Mesendoderm (in vitro differentiated cells): ENCODE results near the gene ZNF77.

ENCODE experiments used
- DNase-seq: peaks from one replicate; pipeline ENCODE4 v3.0.0; 2013
- H2AK5ac ChIP-seq: 2 replicates; pipeline ENCODE4 v1.6.1; 2013; ENCODE audit warnings: low read length, inconsistent platforms
- H2BK120ac ChIP-seq: 2 replicates; pipeline ENCODE4 v1.6.1; 2013; ENCODE audit warnings: low read depth, mild to moderate bottlenecking, low read length, moderate library complexity, mixed read lengths
- H2BK15ac ChIP-seq: replicated peaks from 2 replicates; pipeline ENCODE4 v1.6.1; 2013; ENCODE audit warnings: low read depth, mild to moderate bottlenecking, moderate library complexity
- H2BK5ac ChIP-seq: 2 replicates; pipeline ENCODE4 v1.6.1; 2013; ENCODE audit warnings: low read length, inconsistent platforms
- H3K18ac ChIP-seq: 2 replicates; pipeline ENCODE4 v1.6.1; 2013; ENCODE audit warnings: mild to moderate bottlenecking, low read length, mixed read lengths
- H3K23ac ChIP-seq: one replicate; pipeline ENCODE4 v1.6.1; 2013; ENCODE audit warnings: low read length
- H3K27ac ChIP-seq: 2 replicates; pipeline ENCODE4 v1.5.1; 2013; ENCODE audit warnings: low read depth, mild to moderate bottlenecking, inconsistent platforms, low read length, moderate library complexity
- H3K27me3 ChIP-seq: 2 replicates; pipeline ENCODE4 v1.6.1; 2013; ENCODE audit warnings: low read length, control low read depth, mild to moderate bottlenecking, inconsistent platforms; ENCODE audit not compliant: insufficient read depth, poor library complexity
- H3K36me3 ChIP-seq: 2 replicates; pipeline ENCODE4 v1.6.1; 2013; ENCODE audit warnings: low read length, inconsistent platforms; ENCODE audit not compliant: control insufficient read depth, insufficient read depth
- H3K4ac ChIP-seq: one replicate; pipeline ENCODE4 v1.6.1; 2013; ENCODE audit warnings: low read depth, mild to moderate bottlenecking, low read length, moderate library complexity
- H3K4me1 ChIP-seq: 2 replicates; pipeline ENCODE4 v1.6.1; 2013; ENCODE audit warnings: low read depth, low read length, inconsistent platforms; ENCODE audit not compliant: control insufficient read depth
- H3K4me2 ChIP-seq: 2 replicates; pipeline ENCODE4 v1.6.1; 2013; ENCODE audit warnings: low read length
- H3K4me3 ChIP-seq: 2 replicates; pipeline ENCODE4 v1.5.1; 2013; ENCODE audit warnings: mild to moderate bottlenecking, low read length
- H3K56ac ChIP-seq: one replicate; pipeline ENCODE4 v1.6.1; 2013; ENCODE audit warnings: low read length
- H3K79me1 ChIP-seq: 2 replicates; pipeline ENCODE4 v1.6.1; 2013; ENCODE audit warnings: low read length, inconsistent platforms
- H3K79me2 ChIP-seq: 2 replicates; pipeline ENCODE4 v1.6.1; 2013; ENCODE audit warnings: mild to moderate bottlenecking, low read length; ENCODE audit not compliant: control insufficient read depth, insufficient read depth
- H3K9ac ChIP-seq: 2 replicates; pipeline ENCODE4 v1.6.1; 2013; ENCODE audit warnings: low read length, inconsistent platforms
- H4K5ac ChIP-seq: one replicate; pipeline ENCODE4 v1.6.1; 2013; ENCODE audit warnings: low read length
- H4K8ac ChIP-seq: one replicate; pipeline ENCODE4 v1.6.1; 2013; ENCODE audit warnings: low read depth, mild to moderate bottlenecking, control low read depth, low read length, moderate library complexity
- WGBS: extraction: QIAGEN DNeasy Blood & Tissue Kit; methylation state at CpG from one replicate; pipeline ENCODE4 v1.1.7; 2013; ENCODE audit warnings: low lambda C conversion rate, missing lambda C conversion rate; ENCODE audit not compliant: insufficient coverage; ENCODE audit errors: extremely low coverage; 5-methylcytosine and 5-hydroxymethylcytosine counted together

The ZNF77 gene

DNA sequence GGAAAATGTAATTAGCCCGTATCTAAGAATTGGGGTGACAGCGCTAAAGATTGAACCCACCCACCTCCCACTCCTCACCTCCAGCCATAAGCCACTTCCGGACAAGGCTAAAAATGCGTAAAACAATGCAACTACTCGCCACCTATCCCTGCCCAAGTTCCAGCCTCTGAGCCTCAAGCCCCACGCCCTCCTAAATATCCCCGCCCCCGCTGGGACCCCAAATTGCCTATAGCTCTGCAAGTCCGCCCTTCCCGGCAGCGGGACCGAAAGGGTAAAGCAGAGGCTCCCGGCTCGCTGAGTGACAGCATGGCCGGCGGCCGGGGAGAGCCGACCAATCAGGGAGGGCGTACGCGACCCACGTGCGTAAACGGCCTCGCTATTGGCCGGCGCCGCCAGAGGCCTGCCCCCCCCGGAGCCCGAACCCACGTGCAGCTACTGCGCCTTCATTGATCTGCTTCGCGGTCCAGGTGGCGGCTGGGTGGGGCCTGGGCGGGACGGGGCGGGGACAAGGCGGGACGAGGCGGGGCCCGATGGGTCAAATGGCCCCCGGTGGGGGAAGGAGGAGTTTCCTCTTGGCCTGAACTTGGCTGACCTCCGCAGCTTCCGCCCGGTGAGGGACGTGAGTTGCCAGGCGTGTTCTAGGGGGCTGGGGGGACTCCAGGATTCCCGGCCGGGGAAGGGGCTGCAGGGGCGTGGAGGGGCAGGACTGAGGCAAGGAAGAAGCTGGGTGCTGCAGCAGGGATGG is 32.4 kb upstream of the ZNF77 start, which contains the start of gene TLE6:
TLE6 (plus strand) TSS at position 564 of the 745 bp plus-strand sequence. CDS start 670 bp downstream, outside the sequence.
- no peak within 1 kb of the TSS for H2BK5ac ChIP-seq
- no peak within 1 kb of the TSS for H4K8ac ChIP-seq
- H3K56ac ChIP-seq = peak within 1 kb of the TSS; percentile 50
- H3K4me2 ChIP-seq = peak within 1 kb of the TSS; percentile 94
- no peaks in the 10 kb centered on the region for H3K79me1 ChIP-seq
- peak; percentile 98 for DNase-seq
- no peak within 1 kb of the TSS for H3K18ac ChIP-seq
- peaks cover 2% of the 10 kb centered on the region for H3K4me1 ChIP-seq
- H3K23ac ChIP-seq = no peak within 1 kb of the TSS
- peak within 1 kb of the TSS; percentile 54 for H3K9ac ChIP-seq
- H3K4ac ChIP-seq = no peak within 1 kb of the TSS
- no CpG with 5 or more reads among the region's 51 CpGs for WGBS
- no peak within 1 kb of the TSS for H2BK15ac ChIP-seq
- no peaks in the 10 kb centered on the region for H3K36me3 ChIP-seq
- H3K27me3 ChIP-seq = peaks cover 2% of the 10 kb centered on the region
- no peak within 1 kb of the TSS for H4K5ac ChIP-seq
- no peak within 1 kb of the TSS for H2BK120ac ChIP-seq
- no peak within 1 kb of the TSS for H2AK5ac ChIP-seq
- H3K79me2 ChIP-seq = no peaks in the 10 kb centered on the region
- no peak within 1 kb of the TSS for H3K27ac ChIP-seq
- H3K4me3 ChIP-seq = peak within 1 kb of the TSS; percentile 22

DNA sequence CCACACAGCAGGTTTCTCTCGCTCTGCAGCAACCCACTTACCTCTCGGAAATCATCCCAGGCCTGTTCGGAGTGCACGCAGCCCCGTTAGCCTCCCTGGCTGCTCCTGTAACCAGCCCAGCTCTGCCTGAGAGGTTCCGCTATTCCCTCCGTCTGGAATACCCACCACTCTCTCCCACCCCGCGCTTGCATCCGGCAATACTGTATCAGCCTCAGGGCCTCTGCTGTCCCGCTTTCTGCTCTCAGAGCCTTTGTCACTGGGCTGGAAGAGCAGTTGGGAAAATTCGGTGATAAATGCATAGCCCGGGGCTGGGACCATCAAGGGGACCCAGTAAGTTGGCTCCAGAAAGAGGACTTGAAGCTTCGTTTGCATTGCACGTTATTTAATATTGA is 31.8 kb upstream of the ZNF77 start:
- H3K79me2 ChIP-seq = no peaks in the 10 kb centered on the region
- peak; percentile 61 for DNase-seq
- H3K9ac ChIP-seq = peak overlapping the region; percentile 54
- no peak overlapping the region for H2AK5ac ChIP-seq
- no peak overlapping the region for H4K5ac ChIP-seq
- no CpG with 5 or more reads among the region's 15 CpGs for WGBS
- no peaks in the 10 kb centered on the region for H3K36me3 ChIP-seq
- no peak overlapping the region for H3K27ac ChIP-seq
- peaks cover 2% of the 10 kb centered on the region for H3K4me1 ChIP-seq
- peak overlapping the region; percentile 42 for H3K56ac ChIP-seq
- H3K27me3 ChIP-seq = peaks cover 2% of the 10 kb centered on the region
- no peak overlapping the region for H2BK15ac ChIP-seq
- no peak overlapping the region for H3K4me3 ChIP-seq
- no peak overlapping the region for H4K8ac ChIP-seq
- no peak overlapping the region for H3K18ac ChIP-seq
- no peak overlapping the region for H3K23ac ChIP-seq
- no peak overlapping the region for H2BK120ac ChIP-seq
- H3K79me1 ChIP-seq = no peaks in the 10 kb centered on the region
- no peak overlapping the region for H3K4ac ChIP-seq
- H3K4me2 ChIP-seq = peak overlapping the region; percentile 94
- no peak overlapping the region for H2BK5ac ChIP-seq

GRCh38 chr19:2974342-2975041 is 29.7 kb upstream of the ZNF77 start:
- Histone ChIP-seq H3K23ac (no peak overlapping the region), H3K79me2 (no peaks in the 10 kb centered on the region), H3K4me3 (no peak overlapping the region), H4K8ac (no peak overlapping the region), H3K9ac (no peak overlapping the region), H2BK5ac (no peak overlapping the region), H3K4me1 (peaks cover 2% of the 10 kb centered on the region), H3K27ac (no peak overlapping the region), H2BK15ac (no peak overlapping the region), H3K27me3 (peaks cover 2% of the 10 kb centered on the region), H3K56ac (no peak overlapping the region), H3K18ac (no peak overlapping the region), H3K4ac (no peak overlapping the region), H3K4me2 (no peak overlapping the region), H3K79me1 (no peaks in the 10 kb centered on the region), H3K36me3 (no peaks in the 10 kb centered on the region), H4K5ac (no peak overlapping the region), H2AK5ac (no peak overlapping the region), H2BK120ac (no peak overlapping the region)
- no peak for DNase-seq
- no CpG with 5 or more reads among the region's 14 CpGs for WGBS

GRCh38 chr19:2973229-2973628 is 28.5 kb upstream of the ZNF77 start:
- no peak overlapping the region for H4K8ac ChIP-seq

GRCh38 chr19:2970201-2970835 is 25.5 kb upstream of the ZNF77 start:
- H2BK15ac ChIP-seq = no peak overlapping the region
- no peaks in the 10 kb centered on the region for H3K79me2 ChIP-seq
- no peak overlapping the region for H3K56ac ChIP-seq
- H3K4ac ChIP-seq = no peak overlapping the region
- no peak overlapping the region for H3K23ac ChIP-seq
- H4K8ac ChIP-seq = no peak overlapping the region
- no peaks in the 10 kb centered on the region for H3K27me3 ChIP-seq
- H4K5ac ChIP-seq = no peak overlapping the region
- H3K18ac ChIP-seq = no peak overlapping the region
- WGBS = no CpG with 5 or more reads among the region's 9 CpGs
- no peak overlapping the region for H3K4me2 ChIP-seq
- no peak overlapping the region for H2BK120ac ChIP-seq
- no peaks in the 10 kb centered on the region for H3K4me1 ChIP-seq
- H2AK5ac ChIP-seq = no peak overlapping the region
- no peak overlapping the region for H3K27ac ChIP-seq
- no peak overlapping the region for H3K9ac ChIP-seq
- DNase-seq = no peak
- no peaks in the 10 kb centered on the region for H3K36me3 ChIP-seq
- no peak overlapping the region for H3K4me3 ChIP-seq
- no peak overlapping the region for H2BK5ac ChIP-seq
- no peaks in the 10 kb centered on the region for H3K79me1 ChIP-seq

More at GRCh38 chr19:2973229-2973628, 28.5 kb upstream of the ZNF77 start:
- Histone ChIP-seq H3K4ac (no peak overlapping the region), H2AK5ac (no peak overlapping the region), H3K18ac (no peak overlapping the region), H2BK120ac (no peak overlapping the region), H2BK5ac (no peak overlapping the region), H2BK15ac (no peak overlapping the region), H3K4me1 (peaks cover 2% of the 10 kb centered on the region), H3K27ac (no peak overlapping the region), H3K36me3 (no peaks in the 10 kb centered on the region), H3K79me1 (no peaks in the 10 kb centered on the region), H3K4me2 (no peak overlapping the region), H3K56ac (no peak overlapping the region), H3K4me3 (no peak overlapping the region), H3K9ac (no peak overlapping the region), H3K79me2 (no peaks in the 10 kb centered on the region), H3K27me3 (peaks cover 2% of the 10 kb centered on the region), H4K5ac (no peak overlapping the region), H3K23ac (no peak overlapping the region)
- DNase-seq = no peak
- WGBS = no CpG with 5 or more reads among the region's 8 CpGs
